ENCODE measurements around the gene PLA2G1B.

The PLA2G1B gene

DNA sequence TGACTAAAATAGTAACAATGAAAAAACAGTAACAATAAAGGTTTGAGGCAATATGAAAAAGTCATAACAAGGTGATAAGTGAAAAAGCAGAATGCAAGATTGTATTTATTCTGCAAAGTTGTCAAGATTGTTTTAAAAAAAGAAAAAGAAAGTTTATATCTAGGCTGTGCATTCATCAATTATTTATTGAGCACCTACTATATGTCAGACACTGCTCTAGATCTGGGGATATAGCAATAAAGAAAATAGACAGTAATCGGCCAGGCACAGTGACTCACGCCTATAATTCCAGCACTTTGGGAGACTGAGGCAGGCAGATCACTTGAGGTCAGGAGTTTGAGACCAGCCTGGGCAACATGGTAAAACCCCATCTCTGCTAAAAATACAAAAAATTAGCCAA, 3.8 kb downstream of the PLA2G1B start:
- DNase-seq: no peak

DNA sequence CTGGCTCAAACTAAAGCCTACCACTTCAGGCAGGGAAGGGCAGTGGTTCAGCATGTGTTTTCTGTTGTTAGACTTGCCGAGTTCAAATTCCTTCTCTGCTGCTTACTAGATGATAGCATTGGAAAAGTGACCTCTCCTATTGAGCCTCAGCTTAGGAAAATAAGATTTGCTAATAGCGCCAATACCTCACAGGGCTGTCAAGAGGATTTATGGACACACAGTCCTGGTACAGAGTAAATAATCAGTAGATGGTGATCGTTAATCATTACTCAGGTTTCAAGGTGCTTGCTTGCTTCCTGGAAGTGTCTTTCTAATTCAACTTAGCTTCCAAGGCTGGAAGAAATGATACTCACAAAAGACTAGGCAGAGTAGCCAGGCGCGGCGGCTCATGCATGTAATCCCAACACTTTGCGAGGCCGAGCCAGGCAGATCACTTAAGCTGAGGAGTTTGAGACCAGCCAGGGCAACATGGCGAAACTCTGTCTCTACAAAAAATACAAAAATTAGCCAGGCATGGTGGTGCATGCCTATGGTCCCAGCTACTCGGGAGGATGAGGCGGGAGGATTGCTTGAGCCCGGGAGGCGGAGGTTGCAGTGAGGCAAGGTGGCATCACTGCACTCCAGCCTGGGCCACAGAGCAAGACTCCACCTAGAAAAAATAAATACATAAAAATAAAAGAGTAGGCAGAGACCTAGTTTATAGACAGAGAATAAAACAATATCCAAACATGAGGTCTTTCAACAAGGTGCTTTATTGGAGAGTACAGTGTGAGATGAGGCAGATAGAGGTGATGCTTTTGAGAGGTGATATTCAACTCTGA, 6.0 kb downstream of the PLA2G1B start:
- DNase-seq: no peak

- peak; percentile 99 for DNase-seq
These were observed 10.1 kb downstream of the PLA2G1B start for GRCh38 chr12:120317224-120318105.

- no peak for DNase-seq
These were observed 10.8 kb downstream of the PLA2G1B start for GRCh38 chr12:120316798-120317223.

DNA sequence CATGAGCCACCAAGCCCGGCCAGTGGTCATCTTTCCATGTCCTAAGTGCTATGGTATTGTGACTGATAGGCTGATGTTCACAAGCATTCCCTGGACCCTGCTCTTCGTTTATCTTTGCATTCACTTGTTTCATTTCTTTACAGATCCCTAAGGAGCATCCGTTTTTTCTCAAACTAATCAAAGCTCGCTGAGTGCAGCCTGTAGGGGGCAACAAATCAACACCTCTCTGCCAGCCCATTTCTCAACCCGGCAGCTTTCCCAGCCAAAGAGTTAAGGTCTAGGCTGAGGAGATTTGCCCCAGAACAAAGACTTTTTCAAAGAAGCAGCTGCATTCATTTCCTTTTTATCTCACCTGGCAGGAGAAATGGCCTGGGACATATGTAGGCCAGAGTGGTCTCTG, 13.4 kb downstream of the PLA2G1B start:
- no peak for DNase-seq

DNA sequence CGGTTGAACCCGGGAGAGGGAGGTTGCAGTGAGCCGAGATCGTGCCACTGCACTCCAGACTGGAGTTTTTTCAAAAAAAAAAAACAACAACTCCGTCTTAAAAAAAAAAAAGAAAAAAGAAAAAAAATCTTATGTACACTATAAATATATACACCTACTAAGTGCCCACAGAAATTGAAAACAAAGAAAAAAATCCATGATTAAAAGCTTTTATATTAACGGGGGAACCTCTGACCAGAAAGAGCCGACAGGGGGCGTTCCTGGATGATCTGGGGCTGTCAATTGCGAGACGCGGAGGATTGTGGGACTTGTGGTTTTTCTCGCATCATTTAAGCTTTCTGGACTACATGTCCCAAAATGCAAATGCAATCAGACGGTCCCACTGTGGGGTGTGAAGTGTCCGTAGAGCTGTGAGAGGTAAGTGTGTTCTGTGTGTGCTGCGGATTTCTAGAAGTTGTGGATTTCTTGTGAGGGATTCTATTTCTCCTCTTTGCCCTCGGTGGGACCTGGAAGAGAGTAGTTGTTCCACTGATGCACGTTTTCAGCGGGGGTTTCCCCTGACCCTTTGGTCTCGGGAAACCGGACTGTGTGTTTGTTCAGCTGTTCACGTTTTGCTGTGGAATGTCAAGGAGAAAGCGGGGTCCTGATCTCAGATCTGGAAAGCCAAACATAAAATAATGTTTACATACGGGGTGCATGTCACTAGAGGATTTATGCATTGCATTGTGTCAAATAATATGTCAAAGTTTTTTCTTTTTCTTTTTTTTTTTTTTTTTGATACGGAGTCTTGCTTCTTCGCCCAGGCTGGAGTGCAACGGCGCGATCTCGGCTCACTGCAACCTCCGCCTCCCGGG, 25.4 kb downstream of the PLA2G1B start, which contains the start of gene SIRT4:
SIRT4 (plus strand) TSS at position 360 of the 854 bp plus-strand sequence. CDS start 1,241 bp downstream, outside the sequence.
- peak; percentile 97 for DNase-seq

GRCh38 chr12:120292661-120293531, 34.7 kb downstream of the PLA2G1B start, which contains the start of gene RNU4-1:
TSS of gene RNU4-1 (minus strand) at chr12:120293237.
- DNase-seq: peak; percentile 76

- no peak for DNase-seq
These were observed 35.2 kb downstream of the PLA2G1B start for GRCh38 chr12:120292411-120292660.

DNA sequence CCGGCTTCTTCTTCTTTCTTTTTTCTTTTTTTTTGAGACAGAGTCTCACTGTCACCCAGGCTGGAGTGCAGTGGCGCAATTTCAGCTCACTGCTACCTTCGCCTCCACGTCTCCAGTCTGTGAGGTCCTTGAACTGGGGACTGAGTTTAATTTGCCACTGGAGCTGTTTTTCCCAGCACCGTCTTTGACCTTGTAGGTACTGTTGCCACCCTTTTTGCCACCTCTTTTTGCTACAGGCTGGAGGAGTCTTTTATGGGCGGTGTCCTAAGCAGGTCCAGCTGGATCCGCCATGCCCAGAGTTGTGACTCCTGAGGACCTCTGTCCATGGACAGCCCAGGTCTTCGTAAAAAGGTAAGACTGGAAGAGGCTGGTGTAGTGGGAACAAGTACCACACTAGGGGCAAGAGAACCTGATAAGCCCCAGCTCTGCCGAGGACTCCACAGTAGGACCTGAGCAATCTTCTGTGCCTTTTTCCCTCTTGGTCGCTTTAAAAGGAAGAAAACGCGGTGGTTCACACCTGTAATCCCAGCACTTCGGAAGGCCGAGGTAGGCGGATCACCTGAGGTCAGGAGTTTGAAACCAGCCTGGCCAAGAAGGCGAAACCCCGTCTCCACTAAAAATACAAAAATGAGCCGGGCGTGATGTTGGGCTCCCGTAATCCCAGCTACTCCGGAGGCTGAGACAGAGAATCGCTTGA, 36.8 kb downstream of the PLA2G1B start:
- peak; percentile 3 for DNase-seq

- DNase-seq: no peak
These were observed 40.1 kb downstream of the PLA2G1B start for GRCh38 chr12:120287491-120287890.

DNA sequence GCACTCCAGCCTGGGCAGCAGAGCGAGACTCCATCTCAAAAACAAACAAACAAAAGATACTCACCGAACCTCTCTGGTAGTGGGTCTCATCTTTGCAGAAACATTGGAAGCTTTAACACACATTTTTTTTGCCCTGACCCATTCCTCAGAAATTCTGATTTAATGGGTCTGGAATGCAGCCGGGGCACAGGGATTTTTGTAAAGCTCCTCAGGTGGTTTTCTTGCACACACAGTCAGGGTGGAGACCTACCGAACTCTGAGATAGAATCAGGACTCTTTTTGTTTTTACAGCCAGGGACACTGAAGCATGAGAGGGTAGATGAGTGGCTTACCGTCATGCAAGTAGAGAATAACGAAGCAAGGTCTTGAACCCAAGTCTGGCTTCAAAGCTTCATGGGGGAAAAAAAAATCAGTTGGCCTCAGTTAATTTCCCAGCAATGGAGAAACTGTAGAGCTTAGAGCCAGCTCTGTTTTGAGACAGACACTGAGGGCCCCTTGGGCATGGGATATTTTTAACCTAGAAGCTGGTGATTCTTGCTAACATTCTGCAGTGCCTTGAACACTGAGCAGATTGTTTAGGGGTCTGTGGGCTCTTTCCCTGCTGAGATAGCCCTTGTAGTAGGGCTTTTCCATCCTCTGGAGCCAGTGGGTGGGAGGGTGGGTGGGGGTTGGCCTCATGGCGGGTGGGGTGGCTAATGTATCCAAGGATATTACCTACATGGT, 40.6 kb downstream of the PLA2G1B start:
- DNase-seq: no peak

DNA sequence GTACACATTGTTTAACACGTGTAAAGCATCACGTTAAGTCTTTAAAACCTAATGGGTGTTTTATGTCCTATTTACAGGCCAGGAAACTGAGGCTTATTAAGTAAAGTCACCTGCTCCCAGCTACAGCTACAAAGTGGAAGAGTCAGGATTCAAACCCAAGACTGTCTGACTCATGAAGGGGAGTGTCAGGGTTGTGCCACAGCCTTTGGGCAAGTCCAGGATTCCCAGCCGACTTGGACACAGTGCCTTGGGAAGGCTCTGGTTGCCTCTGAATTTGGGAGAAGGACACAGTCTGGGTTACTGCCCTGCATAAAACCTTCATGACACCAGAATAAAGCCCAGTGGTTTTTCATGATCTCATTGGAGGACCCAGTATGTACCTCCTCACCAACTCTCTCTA, 43.2 kb downstream of the PLA2G1B start:
- DNase-seq: no peak

- no peak for DNase-seq
These were observed 44.3 kb downstream of the PLA2G1B start for GRCh38 chr12:120283318-120283717.

GRCh38 chr12:120278137-120279069, 49.2 kb downstream of the PLA2G1B start:
- no peak for DNase-seq

DNA sequence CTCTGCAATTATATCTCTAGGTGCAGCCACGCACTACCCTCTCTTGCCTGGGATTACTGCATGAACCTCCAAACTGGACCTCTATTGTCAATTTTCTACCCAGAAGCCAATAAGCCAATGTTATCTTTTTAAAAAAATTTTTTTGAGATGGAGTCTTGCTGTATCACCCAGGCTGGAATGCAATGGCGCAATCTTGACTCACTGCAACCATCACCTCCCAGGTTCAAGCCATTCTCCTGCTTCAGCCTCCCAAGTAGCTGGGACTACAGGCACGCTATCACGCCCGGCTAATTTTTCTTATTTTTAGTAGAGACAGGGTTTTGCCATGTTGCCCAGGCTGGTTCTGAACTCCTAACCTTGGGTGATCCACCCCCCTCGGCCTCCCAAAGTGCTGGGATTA, 50.8 kb downstream of the PLA2G1B start:
- DNase-seq: no peak
